Measurements from ENCODE around the gene C7orf33.

DNA sequence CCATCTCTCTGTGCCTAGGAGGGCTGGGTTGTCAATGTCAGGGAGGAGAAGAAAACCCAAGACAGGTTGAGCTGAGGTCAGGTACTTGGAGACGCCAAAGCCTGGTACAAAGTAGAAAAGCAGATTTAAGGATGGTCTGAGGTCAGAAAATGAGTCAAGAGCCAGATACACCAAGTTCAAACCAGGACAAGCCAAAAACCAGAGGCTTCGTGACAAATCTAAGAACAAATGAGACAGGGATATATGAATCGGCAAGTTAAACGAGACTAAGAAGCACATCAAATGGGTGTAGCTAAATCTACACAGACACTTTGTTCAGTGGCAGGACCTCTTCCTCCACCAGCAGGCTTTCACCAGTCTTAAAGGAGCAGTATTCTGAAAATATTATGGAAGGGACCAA lies 34.2 kb downstream of the C7orf33 start:
- TF ChIP-seq, protein P1, sequence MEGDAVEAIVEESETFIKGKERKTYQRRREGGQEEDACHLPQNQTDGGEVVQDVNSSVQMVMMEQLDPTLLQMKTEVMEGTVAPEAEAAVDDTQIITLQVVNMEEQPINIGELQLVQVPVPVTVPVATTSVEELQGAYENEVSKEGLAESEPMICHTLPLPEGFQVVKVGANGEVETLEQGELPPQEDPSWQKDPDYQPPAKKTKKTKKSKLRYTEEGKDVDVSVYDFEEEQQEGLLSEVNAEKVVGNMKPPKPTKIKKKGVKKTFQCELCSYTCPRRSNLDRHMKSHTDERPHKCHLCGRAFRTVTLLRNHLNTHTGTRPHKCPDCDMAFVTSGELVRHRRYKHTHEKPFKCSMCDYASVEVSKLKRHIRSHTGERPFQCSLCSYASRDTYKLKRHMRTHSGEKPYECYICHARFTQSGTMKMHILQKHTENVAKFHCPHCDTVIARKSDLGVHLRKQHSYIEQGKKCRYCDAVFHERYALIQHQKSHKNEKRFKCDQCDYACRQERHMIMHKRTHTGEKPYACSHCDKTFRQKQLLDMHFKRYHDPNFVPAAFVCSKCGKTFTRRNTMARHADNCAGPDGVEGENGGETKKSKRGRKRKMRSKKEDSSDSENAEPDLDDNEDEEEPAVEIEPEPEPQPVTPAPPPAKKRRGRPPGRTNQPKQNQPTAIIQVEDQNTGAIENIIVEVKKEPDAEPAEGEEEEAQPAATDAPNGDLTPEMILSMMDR (IDR thresholded peaks at IDR 0.05; ENCODE audit: insufficient read depth, low read length), result no peak
- TF ChIP-seq, protein P2, sequence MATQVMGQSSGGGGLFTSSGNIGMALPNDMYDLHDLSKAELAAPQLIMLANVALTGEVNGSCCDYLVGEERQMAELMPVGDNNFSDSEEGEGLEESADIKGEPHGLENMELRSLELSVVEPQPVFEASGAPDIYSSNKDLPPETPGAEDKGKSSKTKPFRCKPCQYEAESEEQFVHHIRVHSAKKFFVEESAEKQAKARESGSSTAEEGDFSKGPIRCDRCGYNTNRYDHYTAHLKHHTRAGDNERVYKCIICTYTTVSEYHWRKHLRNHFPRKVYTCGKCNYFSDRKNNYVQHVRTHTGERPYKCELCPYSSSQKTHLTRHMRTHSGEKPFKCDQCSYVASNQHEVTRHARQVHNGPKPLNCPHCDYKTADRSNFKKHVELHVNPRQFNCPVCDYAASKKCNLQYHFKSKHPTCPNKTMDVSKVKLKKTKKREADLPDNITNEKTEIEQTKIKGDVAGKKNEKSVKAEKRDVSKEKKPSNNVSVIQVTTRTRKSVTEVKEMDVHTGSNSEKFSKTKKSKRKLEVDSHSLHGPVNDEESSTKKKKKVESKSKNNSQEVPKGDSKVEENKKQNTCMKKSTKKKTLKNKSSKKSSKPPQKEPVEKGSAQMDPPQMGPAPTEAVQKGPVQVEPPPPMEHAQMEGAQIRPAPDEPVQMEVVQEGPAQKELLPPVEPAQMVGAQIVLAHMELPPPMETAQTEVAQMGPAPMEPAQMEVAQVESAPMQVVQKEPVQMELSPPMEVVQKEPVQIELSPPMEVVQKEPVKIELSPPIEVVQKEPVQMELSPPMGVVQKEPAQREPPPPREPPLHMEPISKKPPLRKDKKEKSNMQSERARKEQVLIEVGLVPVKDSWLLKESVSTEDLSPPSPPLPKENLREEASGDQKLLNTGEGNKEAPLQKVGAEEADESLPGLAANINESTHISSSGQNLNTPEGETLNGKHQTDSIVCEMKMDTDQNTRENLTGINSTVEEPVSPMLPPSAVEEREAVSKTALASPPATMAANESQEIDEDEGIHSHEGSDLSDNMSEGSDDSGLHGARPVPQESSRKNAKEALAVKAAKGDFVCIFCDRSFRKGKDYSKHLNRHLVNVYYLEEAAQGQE (IDR thresholded peaks at IDR 0.05; ENCODE audit: insufficient replicate concordance, low read depth), result no peak
